OCI-LY3 (cell line): ENCODE results near the gene GALNT11.
"Not testable (repeated sequence)": the region's sequence is repeated elsewhere in the genome, so short reads cannot be mapped to it uniquely, and the experiment has no call there.

Experiments
- H2AFZ ChIP-seq: fragments of 200-600, 300-600 bp; shearing (Covaris generic); 2 replicates; pipeline ENCODE4 v1.6.0; 2014; ENCODE audit warnings: antibody characterized with exemption, low read depth, low read length
- H3K27ac ChIP-seq: fragments of 200-600, 300-600 bp; sonication (generic); 2 replicates; pipeline ENCODE4 v1.5.1; 2014; ENCODE audit warnings: mild to moderate bottlenecking, low read length, moderate library complexity, mixed read lengths
- H3K27me3 ChIP-seq: fragments of 200-600, 300-600 bp; sonication (generic); 2 replicates; pipeline ENCODE4 v1.6.1; 2014; ENCODE audit warnings: low read depth, low read length, mixed read lengths
- H3K36me3 ChIP-seq: fragments of 200-600, 300-600 bp; sonication (generic); replicated peaks from 2 replicates; pipeline ENCODE3; 2014; ENCODE audit warnings: low read depth, low read length, mixed read lengths
- H3K4me1 ChIP-seq: fragments of 300-600, 200-600 bp; sonication (generic); 2 replicates; pipeline ENCODE4 v1.6.1; 2014; ENCODE audit warnings: low read length, mixed read lengths
- H3K4me2 ChIP-seq: fragments of 200-600, 300-600 bp; sonication (generic); 2 replicates; pipeline ENCODE4 v1.6.1; 2014; ENCODE audit warnings: low read length, mixed read lengths
- H3K4me3 ChIP-seq: fragments of 300-600, 200-600 bp; sonication (generic); 2 replicates; pipeline ENCODE4 v1.5.1; 2014; ENCODE audit warnings: antibody characterized with exemption, mild to moderate bottlenecking, low read length, moderate library complexity
- H3K79me2 ChIP-seq: fragments of 300-600, 200-600 bp; shearing (Covaris generic); 2 replicates; pipeline ENCODE4 v1.6.1; 2014; ENCODE audit warnings: mild to moderate bottlenecking, low read length, mixed read lengths
- H3K9ac ChIP-seq: fragments of 300-600, 200-600 bp; shearing (Covaris generic); 2 replicates; pipeline ENCODE4 v1.6.0; 2014; ENCODE audit warnings: mild to moderate bottlenecking, low read length, moderate library complexity
- H3K9me3 ChIP-seq: fragments of 200-600, 300-600 bp; shearing (Covaris generic); 2 replicates; pipeline ENCODE4 v1.6.1; 2014; ENCODE audit warnings: low read length, mixed read lengths; ENCODE audit not compliant: insufficient read depth
- H4K20me1 ChIP-seq: fragments of 200-600, 300-600 bp; sonication (generic); 2 replicates; pipeline ENCODE4 v1.6.1; 2016; ENCODE audit warnings: low read length, mixed read lengths; ENCODE audit not compliant: insufficient read depth
- CTCF ChIP-seq: fragments of 200-600, 300-600 bp; sonication (generic); IDR thresholded peaks from 2 replicates; pipeline ENCODE4 v1.5.1; 2014; ENCODE audit warnings: antibody characterized with exemption, low read length, low read depth
- EZH2phosphoT487 ChIP-seq: fragments of 200-600 bp; shearing (Covaris generic); IDR thresholded peaks from 2 replicates; pipeline ENCODE4 v1.6.1; 2018; ENCODE audit warnings: antibody characterized with exemption, mixed run types, low read depth

The GALNT11 gene

DNA sequence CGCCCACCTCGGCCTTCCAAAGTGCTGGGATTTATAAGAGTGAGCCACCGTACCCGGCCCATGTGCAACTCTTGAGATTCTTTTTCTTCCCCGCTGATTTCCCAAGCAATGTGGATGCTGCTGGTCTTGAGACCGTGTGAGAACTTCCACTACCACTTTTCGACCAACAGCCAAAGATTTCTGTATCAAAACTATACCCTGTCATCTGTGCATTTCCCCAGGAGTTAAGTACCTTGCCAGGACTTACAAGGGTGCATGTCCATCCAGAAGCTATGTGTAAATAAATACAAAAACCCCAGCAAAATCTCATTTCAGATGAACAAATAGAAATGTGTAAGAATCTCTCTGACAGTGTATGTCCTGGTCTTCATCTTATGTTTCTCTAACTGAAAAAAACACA, 9.9 kb upstream of the GALNT11 start:
- Histone ChIP-seq H3K9me3 (peaks cover 4% of the 10 kb centered on the region; the same call in 1 of the 2 replicates), H3K9ac (no peak overlapping the region), H3K4me1 (no peaks in the 10 kb centered on the region), H2AFZ (no peak overlapping the region), H3K36me3 (no peaks in the 10 kb centered on the region), H4K20me1 (no peaks in the 10 kb centered on the region), H3K27me3 (peaks cover 7% of the 10 kb centered on the region; the same call in 1 of the 2 replicates), H3K4me3 (no peak overlapping the region), H3K27ac (no peak overlapping the region), H3K4me2 (no peak overlapping the region), H3K79me2 (no peaks in the 10 kb centered on the region)
- no peak for TF ChIP-seq CTCF
- TF ChIP-seq EZH2phosphoT487 = no peak

- no peak for TF ChIP-seq EZH2phosphoT487
- no peak for TF ChIP-seq CTCF
- H3K4me3 ChIP-seq = no peak overlapping the region
- H2AFZ ChIP-seq = no peak overlapping the region
- H3K9me3 ChIP-seq = peaks cover 4% of the 10 kb centered on the region; the same call in 1 of the 2 replicates
- H3K27me3 ChIP-seq = peaks cover 3% of the 10 kb centered on the region; the same call in 1 of the 2 replicates
- H3K9ac ChIP-seq = no peak overlapping the region
- no peak overlapping the region for H3K4me2 ChIP-seq
- no peaks in the 10 kb centered on the region for H3K4me1 ChIP-seq
- no peaks in the 10 kb centered on the region for H3K79me2 ChIP-seq
- no peak overlapping the region for H3K27ac ChIP-seq
- no peaks in the 10 kb centered on the region for H4K20me1 ChIP-seq
- H3K36me3 ChIP-seq = no peaks in the 10 kb centered on the region
Measured at GRCh38 chr7:152016947-152017346, 8.5 kb upstream of the GALNT11 start.

DNA sequence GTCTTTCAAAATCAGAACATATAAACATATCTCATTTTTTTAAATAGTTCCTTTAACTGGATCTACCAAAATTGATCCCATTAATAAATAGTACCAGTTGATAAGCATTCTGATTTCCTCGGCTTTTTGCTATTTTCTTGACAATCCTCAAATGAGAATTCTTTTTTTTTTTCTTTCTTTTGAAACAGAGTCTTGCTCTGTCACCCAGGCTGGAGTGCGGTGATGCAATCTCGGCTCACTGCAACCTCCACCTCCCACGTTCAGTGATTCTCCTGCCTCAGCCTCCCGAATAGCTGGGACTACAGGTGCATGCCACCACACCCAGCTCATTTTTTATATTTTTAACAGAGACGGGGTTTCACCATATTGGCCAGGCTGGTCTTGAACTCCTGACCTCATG, 7.8 kb upstream of the GALNT11 start:
- not testable (repeated sequence) for H3K4me3 ChIP-seq, H3K36me3 ChIP-seq, H3K27ac ChIP-seq, H2AFZ ChIP-seq, H3K27me3 ChIP-seq, H4K20me1 ChIP-seq, H3K4me1 ChIP-seq, H3K9ac ChIP-seq, H3K9me3 ChIP-seq, H3K4me2 ChIP-seq, H3K79me2 ChIP-seq

DNA sequence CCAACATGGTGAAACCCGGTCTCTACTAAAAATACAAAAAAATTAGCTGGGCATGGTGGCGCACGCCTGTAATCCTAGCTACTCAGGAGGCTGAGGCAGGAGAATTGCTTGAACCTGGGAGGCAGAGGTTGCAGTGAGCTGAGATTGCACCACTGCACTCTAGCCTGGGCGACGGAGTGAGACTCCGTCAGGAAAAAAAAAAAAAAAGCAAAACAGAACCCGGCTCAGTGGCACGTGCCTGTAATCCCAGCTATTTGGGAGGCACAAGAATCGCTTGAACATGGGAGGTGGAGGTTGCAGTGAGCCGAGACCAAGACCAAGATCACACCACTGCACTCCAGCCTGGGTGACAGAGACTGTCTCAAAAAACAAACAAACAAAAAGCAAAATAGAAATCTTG, 3.7 kb upstream of the GALNT11 start:
- not testable (repeated sequence) for H3K4me3 ChIP-seq, H3K36me3 ChIP-seq, H3K27ac ChIP-seq, H4K20me1 ChIP-seq, H3K9ac ChIP-seq, H3K27me3 ChIP-seq, H3K4me2 ChIP-seq, H3K79me2 ChIP-seq, H3K9me3 ChIP-seq, H2AFZ ChIP-seq
- H3K4me1 ChIP-seq = peaks cover 11% of the 10 kb centered on the region

- no peak for TF ChIP-seq CTCF
- TF ChIP-seq EZH2phosphoT487 = no peak
- H3K27me3 ChIP-seq = no peaks in the 10 kb centered on the region
- H3K79me2 ChIP-seq = no peaks in the 10 kb centered on the region
- peaks cover 19% of the 10 kb centered on the region for H3K4me1 ChIP-seq
- H3K27ac ChIP-seq = no peak overlapping the region
- H3K4me3 ChIP-seq = peak overlapping the region; percentile 59; the same call in 1 of the 2 replicates
- H3K9me3 ChIP-seq = no peaks in the 10 kb centered on the region
- H3K4me2 ChIP-seq = peak overlapping the region; percentile 32
- H4K20me1 ChIP-seq = no peaks in the 10 kb centered on the region
- H3K9ac ChIP-seq = peak overlapping the region; percentile 23; the same call in 1 of the 2 replicates
- no peak overlapping the region for H2AFZ ChIP-seq
- peaks cover 4% of the 10 kb centered on the region for H3K36me3 ChIP-seq
Measured at GRCh38 chr7:152025937-152026890, 740 bp downstream of the GALNT11 start.

DNA sequence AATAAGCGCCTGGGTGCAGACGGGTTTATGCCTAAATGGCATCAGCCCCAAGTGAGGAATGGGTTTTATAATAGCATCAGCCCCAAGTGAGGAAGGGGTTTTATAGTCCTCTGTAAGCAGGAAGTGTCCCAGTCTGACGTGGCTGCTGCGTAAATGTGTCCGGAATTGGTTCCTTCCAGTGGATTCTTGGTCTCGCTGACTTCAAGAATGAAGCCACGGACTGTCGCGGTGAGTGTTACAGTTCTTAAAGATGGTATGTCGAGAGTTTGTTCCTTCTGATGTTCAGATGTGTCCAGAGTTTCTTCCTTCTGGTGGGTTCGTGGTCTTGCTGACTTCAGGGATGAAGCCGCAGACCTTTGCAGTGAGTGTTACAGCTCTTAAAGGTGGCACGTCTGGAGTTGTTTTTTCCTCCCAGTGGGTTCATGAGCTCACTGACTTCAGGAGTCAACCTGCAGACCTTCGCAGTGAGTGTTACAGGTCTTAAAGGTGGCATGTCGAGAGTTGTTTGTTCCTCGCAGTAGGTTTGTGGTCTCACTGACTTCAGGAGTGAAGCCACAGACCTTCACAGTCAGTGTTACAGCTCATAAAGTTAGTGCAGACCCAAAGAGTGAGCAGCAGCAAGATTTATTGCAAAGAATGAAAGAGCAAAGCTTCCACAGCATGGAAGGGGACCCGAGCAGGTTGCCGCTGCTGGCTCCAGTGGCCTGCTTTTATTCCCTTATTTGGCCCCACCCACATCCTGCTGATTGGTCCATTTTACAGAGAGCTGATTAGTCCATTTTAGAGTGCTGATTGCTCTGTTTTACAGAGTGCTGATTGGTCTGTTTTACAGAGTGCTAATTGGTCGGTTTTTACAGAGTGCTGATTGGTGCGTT, 2.3 kb downstream of the GALNT11 start:
- not testable (repeated sequence) for H3K9ac ChIP-seq, H3K27ac ChIP-seq, H2AFZ ChIP-seq

More for the DNA sequence above, 2.3 kb downstream of the GALNT11 start:
- H3K4me2 ChIP-seq, H3K9me3 ChIP-seq, H3K36me3 ChIP-seq, H3K27me3 ChIP-seq, H3K79me2 ChIP-seq, H3K4me3 ChIP-seq, H4K20me1 ChIP-seq: not testable (repeated sequence)
- H3K4me1 ChIP-seq = peaks cover 17% of the 10 kb centered on the region
